Retinal pigment epithelial cell (primary cell): ENCODE measurements around the gene MAP2.
A peak's percentile ranks its signal among the peaks of the same experiment; 100 is the strongest.

Experiments used
- DNase-seq: peaks from one replicate; pipeline ENCODE4 v3.0.0-alpha.2; 2010; ENCODE audit warnings: low read depth
- H3K4me3 ChIP-seq: 2 replicates; pipeline ENCODE4 v1.5.1; 2011; ENCODE audit warnings: mild to moderate bottlenecking, low read length, control low read depth, moderate library complexity
- CTCF ChIP-seq: conservative IDR thresholded peaks from 2 replicates; pipeline ENCODE4 v1.5.1; 2011; ENCODE audit warnings: low read depth, low read length, control low read depth, inconsistent platforms

MAP2 gene

GRCh38 chr2:209512971-209513370, 89.1 kb downstream of the MAP2 start:
- TF ChIP-seq CTCF: no peak
- DNase-seq: no peak
- no peak overlapping the region for H3K4me3 ChIP-seq

GRCh38 chr2:209517436-209517835, 93.6 kb downstream of the MAP2 start:
- no peak for TF ChIP-seq CTCF
- H3K4me3 ChIP-seq: no peak overlapping the region
- DNase-seq: no peak

- no peak for TF ChIP-seq CTCF
- H3K4me3 ChIP-seq: no peak overlapping the region
- no peak for DNase-seq
These were observed 95.4 kb downstream of the MAP2 start for GRCh38 chr2:209519271-209519670.

DNA sequence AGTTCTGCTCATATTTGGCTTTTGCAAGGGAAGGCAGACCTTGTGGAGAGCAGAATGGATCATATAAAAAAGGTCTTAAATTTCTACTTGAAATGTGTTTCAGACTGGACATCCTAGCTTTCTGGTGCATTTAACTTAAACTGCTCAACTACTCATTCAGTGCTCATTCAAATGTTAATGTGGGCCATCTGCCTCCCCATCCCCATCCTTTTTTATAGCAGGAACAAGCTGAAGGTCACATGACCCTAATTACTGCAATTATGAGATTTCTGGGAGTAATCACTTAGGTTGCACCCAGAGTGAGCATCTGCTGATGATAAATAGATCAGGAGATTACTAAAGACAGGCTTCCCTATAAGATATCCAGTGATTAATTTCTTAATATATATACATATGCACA, 96.1 kb downstream of the MAP2 start:
- TF ChIP-seq CTCF: no peak
- DNase-seq: no peak
- no peak overlapping the region for H3K4me3 ChIP-seq

- TF ChIP-seq CTCF: no peak
- no peak overlapping the region for H3K4me3 ChIP-seq
- no peak for DNase-seq
These were observed 99.3 kb downstream of the MAP2 start for GRCh38 chr2:209523041-209523740.

DNA sequence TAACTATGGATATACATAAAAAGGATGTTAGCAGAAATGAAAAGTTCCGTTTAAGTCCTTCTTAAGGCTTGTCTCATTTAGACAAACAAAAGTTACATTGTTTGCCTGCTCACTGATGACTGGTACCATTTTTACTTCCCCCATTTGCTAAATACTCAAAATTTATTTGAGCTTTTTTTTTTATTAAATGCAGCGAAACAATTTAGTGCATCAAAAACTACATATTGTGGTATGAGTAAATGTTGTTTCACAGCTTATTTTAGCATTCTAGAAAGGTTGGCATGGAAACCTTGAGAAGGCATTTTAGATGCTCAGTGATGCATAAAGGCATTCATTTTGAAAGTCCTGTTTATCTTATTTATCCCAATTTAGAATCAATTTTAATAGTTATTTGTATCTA, 100.0 kb downstream of the MAP2 start:
- peak; percentile 34 for DNase-seq
- H3K4me3 ChIP-seq: no peak overlapping the region
- TF ChIP-seq CTCF: no peak

GRCh38 chr2:209525331-209525730, 101.5 kb downstream of the MAP2 start:
- no peak for DNase-seq
- H3K4me3 ChIP-seq: no peak overlapping the region
- TF ChIP-seq CTCF: no peak
